HL-60/S4 treated with retinoic acid at 250 ng/mL for 4 days and 3 days (cell line): ENCODE measurements around the gene ACTRT2.

ENCODE experiments used
- in situ Hi-C: fragments of 300-500 bp; cut with MboI; formaldehyde crosslinking; loops from 2 replicates; pipeline ENCODE4 v1.7.0; 2022; ENCODE audit warnings: low sequenced_read_pairs

ACTRT2 gene

DNA sequence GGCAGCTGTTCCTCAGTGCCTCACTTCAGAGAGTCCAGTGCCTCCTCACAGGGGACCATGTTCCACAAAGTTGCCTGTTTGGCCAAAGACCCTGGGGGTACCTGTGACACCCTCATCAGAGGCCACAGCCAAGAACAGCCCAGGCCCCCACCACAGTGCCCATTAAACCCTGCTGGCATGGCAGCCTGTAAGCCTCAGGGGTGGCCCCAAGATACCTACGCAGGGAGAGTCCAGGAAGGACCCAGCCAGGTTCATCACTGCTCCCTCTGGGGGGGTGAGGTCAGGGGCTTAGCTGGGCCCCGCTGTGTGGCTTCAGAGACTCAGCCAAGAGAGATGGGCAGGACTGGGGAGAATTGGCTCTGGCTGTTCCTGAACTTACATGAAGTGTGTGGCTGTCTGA is 28.6 kb downstream of the ACTRT2 start:
- in situ Hi-C loops: no loop called here

DNA sequence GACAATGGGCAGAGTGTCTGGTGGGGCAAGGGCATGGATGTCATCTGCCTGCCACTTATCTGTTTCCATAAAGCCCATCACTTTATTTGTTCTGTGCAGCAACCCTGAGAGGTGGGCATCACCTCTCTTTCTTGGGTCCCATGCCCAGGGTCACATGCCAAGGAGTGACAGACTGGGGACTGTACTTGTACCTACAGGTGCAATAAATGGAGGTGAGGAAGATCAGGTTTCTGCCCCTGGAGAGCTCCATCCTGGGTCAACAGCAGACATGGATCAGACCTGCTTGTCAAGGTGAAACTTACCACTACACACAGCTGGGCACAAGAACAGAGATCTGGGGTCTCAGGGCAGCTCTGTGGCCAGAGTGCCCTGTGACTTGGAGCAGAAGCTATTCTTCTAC is 29.3 kb downstream of the ACTRT2 start:
- in situ Hi-C loops: no loop called here

DNA sequence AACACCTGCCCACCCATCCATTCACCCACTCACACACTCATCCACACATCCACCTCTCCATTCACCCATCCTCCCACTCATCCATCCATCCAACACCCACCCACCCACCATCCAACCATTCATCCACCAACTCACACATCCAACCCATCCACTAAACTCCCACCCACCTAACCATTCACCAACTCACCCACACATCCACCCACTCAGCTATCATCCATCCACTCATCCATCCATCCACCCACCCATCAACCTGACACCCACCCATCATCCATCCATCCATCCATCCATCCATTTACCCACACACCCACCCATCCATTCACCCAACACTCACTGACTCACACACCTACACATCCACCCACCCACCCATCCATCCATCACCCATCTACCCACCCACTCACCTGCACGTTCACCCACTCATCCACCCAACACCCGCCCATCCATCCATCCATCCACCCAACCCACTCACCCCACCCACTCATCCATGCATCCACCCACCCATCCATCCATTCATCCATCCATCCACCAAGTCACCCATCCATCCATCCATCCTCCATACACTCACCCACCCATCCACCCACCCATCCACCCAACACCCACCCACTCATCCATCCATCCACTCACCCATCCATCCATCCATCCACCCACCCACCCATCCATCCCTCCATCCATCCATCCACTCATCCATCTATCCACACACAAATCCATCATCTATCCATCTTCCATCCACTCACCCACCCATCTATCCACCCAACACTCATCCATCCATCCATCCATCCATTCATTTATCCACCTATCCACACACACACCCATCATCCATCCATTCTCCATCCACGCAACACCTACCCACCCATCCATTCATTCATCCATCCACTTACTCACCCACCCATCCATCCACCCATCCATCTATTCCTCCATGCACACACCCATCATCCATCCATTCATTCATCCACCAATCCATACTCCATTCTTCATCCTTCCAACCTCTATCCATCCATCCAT is 30.3 kb downstream of the ACTRT2 start:
- in situ Hi-C loops: no loop called here

DNA sequence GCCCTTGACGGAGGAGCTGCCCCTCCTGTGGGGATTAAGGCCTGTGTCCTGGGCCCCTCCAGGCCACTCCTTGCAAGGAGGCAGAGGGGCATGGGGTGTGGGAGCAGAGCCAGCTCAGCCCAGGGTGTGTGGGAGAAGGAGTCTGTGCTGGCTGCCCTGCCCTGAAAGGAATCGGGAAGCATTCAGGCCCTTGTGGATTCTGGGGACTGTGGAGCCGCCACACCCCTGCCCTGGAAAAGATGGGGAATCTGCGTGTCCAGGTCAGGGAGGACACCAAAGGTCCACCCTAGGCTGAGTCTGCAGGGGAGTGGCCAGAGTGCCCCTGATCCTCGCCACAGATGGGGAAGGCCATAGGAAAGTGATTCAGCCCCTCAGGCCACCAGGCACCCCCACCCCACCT is 31.2 kb downstream of the ACTRT2 start:
- in situ Hi-C loops: no loop called here

DNA sequence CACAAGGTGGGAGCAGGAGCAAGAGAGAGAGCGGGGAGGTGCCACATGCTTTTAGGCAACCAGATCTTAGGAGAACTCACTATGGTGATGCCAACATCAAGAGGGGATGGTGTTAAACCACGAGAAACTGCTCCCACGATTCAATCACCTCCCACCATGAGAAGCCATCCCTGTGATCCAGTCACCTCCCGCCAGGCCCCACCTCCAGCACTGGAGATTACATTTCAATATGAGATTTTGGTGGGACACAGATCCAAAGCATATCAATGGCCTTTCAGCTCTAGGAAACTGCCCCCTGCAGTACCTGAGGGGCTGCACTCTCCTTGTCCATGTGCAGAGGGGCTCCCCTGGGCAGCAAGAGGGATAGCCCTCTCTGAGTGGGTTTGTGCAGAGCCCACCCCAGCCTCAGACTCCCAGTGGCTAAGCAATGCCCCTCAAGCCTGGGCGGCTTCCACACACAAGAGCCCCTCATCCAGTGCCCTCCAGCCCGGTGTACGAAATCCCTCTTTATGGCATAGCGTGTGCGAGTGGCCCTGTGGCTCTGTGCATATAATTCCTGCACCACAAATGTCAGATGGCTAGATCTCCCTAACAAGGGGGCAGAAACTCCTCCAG is 32.2 kb downstream of the ACTRT2 start:
- in situ Hi-C loops: no loop called here

DNA sequence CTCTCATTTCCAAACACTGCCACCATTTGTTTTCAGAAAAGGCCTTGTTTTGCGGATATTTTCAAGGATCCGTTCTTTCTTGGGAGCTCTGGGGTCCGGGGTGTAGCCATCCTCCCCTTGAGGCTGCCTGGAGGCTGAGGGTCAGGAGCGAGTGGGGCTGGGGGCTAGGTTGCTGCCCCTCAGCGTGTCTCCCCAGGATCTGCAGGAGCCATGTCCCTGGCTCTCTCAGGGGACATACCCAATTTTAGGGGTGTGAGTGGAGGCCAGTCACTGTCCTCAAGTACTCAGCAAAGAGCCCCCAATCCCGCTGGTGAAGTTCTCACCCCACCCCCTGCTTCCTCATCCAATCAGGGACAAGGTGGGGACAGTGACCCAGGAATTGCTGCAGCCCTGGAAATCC is 32.7 kb downstream of the ACTRT2 start:
- in situ Hi-C loops: no loop called here

DNA sequence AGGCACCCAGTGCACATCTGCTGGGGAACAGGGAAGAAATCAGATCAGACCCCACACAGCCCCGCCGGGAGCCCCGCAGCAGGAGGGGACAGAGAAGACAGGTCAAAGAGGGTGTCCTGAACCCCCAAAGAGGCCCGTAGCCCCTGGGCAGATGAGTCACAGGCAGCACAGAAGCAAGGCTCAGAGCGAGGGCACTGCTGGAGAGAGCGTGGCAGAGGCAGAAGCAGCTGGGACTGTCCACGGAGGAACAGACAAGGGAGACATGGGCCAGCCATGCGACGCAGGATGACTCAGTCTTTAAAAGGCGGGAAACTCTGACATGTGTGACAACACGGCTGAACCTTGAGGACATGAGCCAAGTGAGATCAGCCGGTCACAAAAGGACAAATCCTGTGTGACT is 33.2 kb downstream of the ACTRT2 start:
- in situ Hi-C loops: no loop called here

DNA sequence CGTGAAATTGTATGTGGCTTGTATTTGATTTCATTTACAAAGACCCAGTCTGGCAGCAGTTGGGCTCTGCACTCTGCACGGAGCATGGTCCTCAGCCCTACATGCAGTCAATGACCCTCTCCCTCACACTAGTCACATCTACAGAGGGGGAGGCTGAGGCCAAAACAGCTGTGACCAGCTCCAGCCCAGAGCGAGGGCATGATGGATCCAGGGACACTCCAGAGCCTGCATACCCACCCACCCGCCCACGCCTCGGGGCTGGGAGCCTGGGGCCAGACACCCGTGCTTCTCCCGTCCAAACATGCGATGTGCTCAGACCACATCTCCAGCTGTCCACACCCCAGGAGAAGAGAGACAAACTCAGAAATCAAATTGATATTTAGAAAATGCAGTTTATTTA is 33.8 kb downstream of the ACTRT2 start:
- in situ Hi-C loops: no loop called here

DNA sequence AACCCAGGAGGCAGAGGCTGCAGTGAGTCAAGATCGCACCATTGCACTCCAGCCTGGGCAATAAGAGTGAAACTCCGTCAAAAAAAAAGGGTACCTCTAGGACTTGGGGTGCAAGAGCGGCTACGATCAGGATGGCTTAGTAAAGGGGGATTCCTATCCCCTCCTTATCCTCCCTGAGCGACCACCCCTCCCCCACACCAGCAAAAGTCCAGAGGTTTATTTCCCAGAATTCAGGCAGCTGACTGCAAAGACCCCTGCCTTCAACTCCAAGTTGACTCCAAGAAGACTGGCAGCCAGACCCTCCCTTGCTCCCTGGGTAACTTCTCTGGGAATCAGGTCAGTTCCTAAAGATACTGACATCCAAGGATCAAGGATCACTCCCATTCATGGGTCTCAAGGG is 35.4 kb downstream of the ACTRT2 start:
- in situ Hi-C loops: no loop called here

DNA sequence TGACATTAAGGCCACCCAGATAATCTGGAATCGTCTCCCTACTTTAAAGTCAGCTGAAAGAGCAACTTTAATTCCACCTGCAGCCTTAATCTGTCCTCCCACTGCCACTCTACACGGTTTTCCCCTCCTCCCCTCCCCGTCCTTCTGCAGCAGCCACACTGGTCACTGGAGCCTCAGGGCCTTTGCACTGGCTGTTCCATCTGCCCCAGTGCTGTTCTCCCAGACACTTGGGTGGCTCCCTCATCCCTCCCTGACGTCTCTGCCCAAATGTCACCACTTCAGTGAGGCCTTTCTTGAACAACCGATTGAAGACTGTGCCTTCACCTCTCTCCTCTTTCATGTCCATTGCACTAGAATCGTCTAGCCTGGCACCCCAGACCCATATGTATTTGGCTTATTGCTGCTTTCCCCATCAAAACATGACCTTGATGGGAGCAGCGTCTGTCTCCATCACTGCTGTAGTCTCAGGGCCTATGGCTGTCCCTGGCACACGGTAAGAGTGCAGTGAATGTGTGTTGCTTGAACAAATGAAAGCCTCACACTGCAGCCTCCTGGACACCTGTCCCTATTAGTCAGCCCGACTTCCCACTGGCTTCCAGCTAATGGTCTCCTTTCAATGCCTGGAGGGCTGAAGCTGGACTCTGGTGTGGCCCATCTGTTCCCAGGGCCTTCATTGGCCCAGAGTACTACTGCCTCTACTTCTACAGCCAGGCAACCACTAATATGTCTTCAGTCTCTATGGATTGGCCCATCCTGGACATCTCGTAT is 37.2 kb downstream of the ACTRT2 start:
- in situ Hi-C loops: no loop called here

DNA sequence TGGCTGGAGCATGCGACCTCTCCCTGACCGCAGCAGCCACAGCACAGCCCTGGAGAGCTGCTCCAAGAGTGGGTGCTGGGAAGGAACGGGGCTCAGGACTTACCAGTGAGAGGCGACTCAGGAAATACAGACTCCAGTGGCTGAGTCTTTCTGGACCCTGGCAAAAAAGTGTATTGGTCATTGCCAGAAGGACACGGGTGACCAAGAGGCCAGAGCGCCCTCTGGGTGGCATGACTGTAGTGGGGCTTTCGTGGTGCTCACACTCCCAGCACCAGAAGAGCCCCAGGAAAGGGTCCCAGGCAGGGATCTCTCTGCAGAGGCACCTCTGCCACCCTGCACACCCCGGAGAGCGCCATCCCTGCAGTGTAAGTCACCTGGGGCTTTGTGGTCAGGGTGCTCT is 38.9 kb downstream of the ACTRT2 start:
- in situ Hi-C loops: no loop called here

DNA sequence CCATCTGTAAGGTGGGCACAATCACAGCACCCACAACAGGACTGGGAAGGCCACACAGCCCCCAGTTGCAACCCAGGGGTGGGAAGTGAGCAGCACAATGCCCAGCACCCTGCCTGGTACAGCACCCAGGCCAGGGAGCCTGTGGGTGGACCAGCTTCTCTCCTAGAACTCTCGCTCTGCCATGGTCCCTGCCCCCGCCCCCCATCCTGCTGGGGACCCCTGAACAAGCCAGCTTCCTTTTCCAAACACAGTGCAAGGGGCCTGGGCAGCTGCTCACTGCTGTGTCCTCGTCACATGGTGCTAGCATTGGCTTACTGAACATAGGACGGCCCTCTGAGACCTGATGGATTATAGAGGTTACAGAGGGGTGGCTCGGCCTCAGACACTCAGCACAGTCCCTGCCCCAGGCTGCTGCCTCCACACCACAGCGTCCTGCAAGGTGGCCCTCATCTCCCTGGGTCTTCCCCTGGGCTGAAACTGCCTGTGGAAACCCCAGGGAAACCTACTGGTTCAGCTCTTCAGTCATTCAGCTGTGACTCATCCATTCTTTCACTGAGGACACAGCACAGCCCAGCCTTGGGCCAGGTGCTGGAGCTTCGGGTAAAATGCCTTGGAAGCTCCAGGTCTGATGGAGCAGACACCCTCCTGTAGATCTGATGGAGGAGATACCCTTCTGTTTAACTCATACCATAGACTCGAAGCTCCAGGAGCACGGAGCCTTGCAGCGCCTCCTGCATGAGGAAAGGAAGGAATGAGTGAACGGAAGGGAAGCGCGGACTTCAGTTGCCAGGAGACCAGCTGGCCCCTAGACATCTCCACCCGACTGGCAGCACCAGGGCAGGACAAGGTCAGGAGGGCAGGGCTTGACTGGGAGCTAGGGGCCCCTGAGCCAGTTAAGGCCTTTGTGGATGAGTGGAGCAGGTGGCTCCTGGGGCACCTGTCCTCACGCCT is 39.6 kb downstream of the ACTRT2 start:
- in situ Hi-C loops: no loop called here

DNA sequence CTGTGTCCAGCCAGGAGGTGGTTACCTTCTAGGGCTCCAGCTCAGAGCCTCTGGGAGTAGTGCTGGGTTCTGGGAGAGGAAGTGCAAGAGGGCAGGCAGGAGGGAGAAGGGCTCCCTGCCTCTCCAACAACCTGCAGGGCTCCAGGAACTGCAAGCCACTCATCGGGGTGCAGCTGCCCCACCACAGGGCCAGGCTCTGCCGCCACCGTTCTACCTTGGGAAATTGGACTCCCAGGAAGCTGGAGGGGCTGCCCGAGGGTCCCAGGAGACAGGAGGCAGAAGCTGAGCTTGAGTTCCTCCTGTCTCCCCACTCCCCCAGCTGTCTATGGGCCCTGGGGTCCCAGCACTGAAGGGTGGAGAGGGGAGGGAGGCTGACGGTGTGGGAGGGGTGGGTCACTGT is 40.3 kb downstream of the ACTRT2 start:
- in situ Hi-C loops: no loop called here

DNA sequence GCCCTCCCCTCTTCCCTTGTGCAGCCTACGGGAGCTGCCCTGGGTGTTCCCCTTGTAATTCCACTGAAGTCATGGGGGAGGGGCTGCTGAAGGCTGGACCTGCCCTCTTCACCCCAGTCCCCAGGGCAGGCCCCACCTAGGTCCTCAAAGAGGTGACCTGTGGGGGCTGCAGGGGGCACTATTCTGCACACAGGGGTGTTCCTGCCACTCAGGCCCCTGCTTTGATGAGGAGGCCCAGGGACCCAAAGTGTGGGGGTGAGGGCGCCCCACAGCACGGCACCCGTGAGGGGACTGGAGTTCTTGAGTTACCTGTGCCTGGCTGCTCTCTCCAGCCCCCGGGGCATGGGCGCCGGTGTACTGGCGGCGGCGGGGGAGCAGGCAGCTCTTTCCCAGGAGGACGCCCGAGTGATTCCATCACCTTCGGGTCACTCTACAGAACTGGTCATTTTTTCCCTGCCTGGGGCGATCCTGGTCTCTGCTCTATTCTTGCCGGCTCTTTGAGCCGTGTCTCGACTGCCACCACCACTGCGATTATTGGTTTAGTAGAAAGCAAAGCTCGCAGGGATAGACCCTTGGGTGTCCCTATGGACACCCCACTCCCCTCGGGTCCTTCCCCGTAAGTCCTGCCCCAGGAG is 40.8 kb downstream of the ACTRT2 start:
- in situ Hi-C loops: no loop called here

DNA sequence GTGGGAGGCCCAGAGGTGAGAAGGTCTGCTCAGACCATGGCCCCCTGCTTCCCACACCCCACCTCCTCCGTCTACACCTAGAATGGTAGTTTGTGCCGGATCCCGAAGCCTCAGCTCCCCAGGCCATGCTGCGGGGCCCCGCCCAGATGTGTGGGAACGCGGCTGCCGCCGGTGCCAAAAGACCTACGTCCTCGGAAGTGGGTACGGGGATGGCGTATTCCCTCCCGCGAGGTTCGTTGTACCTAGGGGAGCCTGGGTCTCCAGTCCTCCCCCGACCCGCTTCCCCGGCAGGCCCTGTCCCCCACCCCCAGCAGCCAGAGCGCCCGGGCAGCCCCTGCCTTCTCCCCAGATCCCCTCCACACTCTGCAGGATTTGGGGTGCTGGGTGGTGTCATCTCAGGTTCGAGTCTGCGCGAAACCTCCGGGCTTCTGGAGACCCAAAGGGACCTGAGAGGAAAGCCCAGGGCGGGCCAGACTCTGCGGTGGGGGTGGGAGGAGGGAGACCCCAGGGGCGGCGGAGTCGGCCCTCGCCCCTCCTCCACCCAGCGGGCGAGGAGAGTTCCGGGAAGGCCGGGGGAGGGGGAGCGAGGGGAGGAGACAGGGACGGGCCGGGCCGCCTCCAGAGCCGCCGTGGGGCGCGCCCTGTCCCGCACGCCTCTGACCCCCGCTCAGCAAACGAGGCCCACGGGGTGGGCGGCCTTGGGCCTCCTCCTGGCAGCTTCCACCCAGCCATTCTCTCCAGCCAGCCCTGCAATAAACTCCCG is 41.5 kb downstream of the ACTRT2 start:
- in situ Hi-C loops: no loop called here

DNA sequence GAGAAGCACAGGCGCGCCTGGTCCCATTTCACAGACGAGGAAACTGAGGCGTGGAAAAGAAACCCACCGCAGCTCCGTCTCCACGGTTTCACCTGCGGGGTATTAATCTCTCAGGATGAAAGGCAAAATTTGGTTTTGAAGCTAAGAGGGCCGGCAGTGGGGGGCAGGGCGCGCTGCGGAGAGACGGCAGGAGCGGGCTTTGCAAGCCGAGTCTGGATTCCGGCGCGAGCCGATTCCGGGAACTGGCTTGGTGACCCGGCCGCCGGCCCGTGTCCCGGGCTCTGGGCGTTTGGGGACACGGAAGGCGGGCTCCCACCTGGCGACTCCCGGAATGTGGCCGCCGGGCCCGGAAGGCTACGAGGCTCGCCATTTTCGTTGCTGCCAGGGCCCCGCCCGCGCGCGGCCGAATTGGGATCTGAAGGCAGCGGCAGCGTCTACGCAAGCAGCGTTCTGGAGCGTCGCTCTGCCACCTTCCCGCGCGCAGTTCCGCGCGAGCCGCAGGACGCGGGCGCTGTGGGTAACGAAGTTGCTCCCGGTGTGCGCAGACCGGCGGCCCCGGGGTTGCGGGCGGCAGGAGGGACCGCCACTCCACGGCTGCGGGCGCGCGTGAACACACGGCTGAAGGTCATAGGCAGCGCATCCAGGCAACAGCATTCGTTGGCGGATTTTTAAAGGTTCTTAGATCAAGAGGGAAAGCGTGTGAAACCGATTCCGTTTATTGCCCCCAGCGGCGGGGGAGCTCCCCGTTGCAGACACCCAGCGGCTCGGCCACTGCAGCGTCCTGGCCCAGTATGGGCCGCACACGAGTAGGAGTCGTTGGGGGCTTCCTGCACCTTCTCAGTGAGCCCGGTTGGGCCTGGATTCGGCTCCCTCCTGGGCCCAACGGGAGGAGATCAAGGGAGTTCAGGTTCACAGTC is 42.4 kb downstream of the ACTRT2 start:
- in situ Hi-C loops: no loop called here

DNA sequence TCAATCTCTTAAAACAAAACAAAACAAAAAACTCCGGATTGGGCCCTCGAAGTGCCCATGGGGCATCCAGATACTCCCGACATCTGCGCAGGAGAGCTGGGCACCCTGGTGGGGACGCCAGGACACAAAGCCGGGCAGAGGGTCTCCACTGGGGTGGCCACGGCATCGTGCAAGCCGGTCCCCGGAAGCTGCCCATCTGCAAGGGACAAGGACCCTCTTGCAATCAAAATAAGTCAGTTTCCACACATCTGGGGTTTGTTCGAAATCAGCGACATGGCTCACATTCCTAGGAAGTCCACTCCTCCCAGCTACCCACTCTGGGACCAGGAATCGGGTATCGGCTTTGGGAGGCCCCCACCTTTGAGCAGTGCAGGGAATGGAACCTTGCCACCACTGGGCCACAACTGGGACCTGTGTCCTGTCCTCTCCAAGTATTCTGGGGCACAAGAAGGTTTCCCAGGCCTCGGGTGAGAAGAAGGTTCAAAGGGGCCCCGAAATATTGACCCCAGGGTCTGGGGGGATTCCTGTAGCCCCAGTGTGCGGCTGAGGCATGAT is 43.1 kb downstream of the ACTRT2 start:
- in situ Hi-C loops: no loop called here

DNA sequence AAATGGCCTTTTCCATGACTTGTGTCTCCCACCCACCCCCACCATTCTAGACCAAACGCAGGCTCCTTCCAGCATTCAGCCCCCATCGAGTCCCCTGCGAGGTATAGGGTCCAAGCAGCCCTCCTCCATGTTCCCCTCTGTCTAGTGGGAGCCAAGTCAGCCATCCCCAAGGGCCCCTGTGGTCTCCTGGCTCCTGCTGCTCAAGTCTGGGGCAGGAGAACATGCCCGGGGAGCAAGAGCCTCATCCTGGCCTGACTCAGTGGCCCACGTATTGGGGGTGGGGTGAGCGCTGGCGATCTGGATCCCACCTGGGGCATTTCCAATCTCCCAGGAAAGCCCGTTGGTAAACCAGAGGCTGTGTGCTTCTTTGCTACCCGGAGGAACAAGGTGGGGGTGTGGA is 43.6 kb downstream of the ACTRT2 start:
- in situ Hi-C loops: no loop called here
